HG03139 (cell line): Measurements from ENCODE around the gene MRPL18.
A peak's percentile ranks its signal among the peaks of the same experiment; 100 is the strongest.
"Not testable (repeated sequence)": the region's sequence is repeated elsewhere in the genome, so short reads cannot be mapped to it uniquely, and the experiment has no call there.

Experiments used
- ATAC-seq: cut with Tn5 transposase; IDR thresholded peaks from one replicate; pipeline ENCODE4 v1.9.1; 2021; ENCODE audit not compliant: unreplicated experiment

Gene MRPL18

GRCh38 chr6:159790149-159790955, at the start of gene MRPL18:
TSS of gene MRPL18 (plus strand) at chr6:159790467. CDS start at chr6:159790588, 121 bp downstream.
- ATAC-seq, result peak; percentile 78

- no peak for ATAC-seq
Measured at GRCh38 chr6:159742165-159742564, 48.1 kb upstream of the MRPL18 start.

GRCh38 chr6:159745081-159745480, 45.2 kb upstream of the MRPL18 start:
- no peak for ATAC-seq

- no peak for ATAC-seq
Measured at GRCh38 chr6:159746759-159747158, 43.5 kb upstream of the MRPL18 start.

- ATAC-seq, result not testable (repeated sequence)
Measured at GRCh38 chr6:159748127-159748526, 42.1 kb upstream of the MRPL18 start.

GRCh38 chr6:159751448-159751847, 38.8 kb upstream of the MRPL18 start:
- ATAC-seq, result no peak

- ATAC-seq, result no peak
Measured at GRCh38 chr6:159753081-159753872, 37.0 kb upstream of the MRPL18 start.

- no peak for ATAC-seq
Measured at GRCh38 chr6:159754401-159754800, 35.9 kb upstream of the MRPL18 start.

GRCh38 chr6:159754959-159755914, 35.0 kb upstream of the MRPL18 start:
- ATAC-seq, result no peak

GRCh38 chr6:159756508-159756907, 33.8 kb upstream of the MRPL18 start:
- no peak for ATAC-seq

GRCh38 chr6:159758031-159759001, 32.0 kb upstream of the MRPL18 start:
- no peak for ATAC-seq

GRCh38 chr6:159759645-159760044, 30.6 kb upstream of the MRPL18 start:
- ATAC-seq, result no peak

- no peak for ATAC-seq
Measured at GRCh38 chr6:159760602-159761057, 29.6 kb upstream of the MRPL18 start.

- no peak for ATAC-seq
Measured at GRCh38 chr6:159761129-159761872, 29.0 kb upstream of the MRPL18 start.

GRCh38 chr6:159761873-159762680, 28.2 kb upstream of the MRPL18 start, which contains the start of gene ACAT2:
TSS of gene ACAT2 (plus strand) at chr6:159762045. CDS start at chr6:159762088, 43 bp downstream.
- peak; percentile 98 for ATAC-seq

- ATAC-seq, result no peak
Measured at GRCh38 chr6:159762681-159763293, 27.5 kb upstream of the MRPL18 start.

GRCh38 chr6:159766906-159767305, 23.4 kb upstream of the MRPL18 start:
- no peak for ATAC-seq

GRCh38 chr6:159769470-159769869, 20.8 kb upstream of the MRPL18 start:
- ATAC-seq, result no peak
